Stimulated activated naive CD4-positive, alpha-beta T cell treated with Interleukin-2 at 50 U/mL for 16 hours (primary cell): ENCODE measurements around the gene RNF13.
"Not testable (repeated sequence)": the region's sequence is repeated elsewhere in the genome, so short reads cannot be mapped to it uniquely, and the experiment has no call there.

Experiments
- DNase-seq: peaks from one replicate; lab custom pipeline; 2025; lab: John Stamatoyannopoulos, UW

RNF13 gene

DNA sequence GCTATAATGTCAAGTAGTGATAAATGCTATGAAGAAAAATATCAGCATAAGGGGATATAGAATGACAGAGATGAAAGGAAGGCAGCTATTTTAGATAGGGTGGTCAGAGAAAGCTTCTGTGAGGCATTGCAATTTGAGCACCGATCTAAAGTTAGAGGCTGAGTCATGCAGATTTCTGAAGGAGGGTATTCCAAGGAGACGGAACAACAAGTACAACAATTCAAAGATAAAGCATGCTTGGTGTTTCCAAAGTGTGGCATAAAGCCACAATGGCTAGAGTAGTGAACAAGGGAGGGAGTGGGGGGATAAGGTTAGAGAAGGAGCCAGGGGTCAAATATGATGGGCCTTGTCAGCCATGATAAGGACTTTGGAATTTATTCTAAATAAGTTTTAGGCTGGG is 85.8 kb downstream of the RNF13 start:
- DNase-seq: no peak

DNA sequence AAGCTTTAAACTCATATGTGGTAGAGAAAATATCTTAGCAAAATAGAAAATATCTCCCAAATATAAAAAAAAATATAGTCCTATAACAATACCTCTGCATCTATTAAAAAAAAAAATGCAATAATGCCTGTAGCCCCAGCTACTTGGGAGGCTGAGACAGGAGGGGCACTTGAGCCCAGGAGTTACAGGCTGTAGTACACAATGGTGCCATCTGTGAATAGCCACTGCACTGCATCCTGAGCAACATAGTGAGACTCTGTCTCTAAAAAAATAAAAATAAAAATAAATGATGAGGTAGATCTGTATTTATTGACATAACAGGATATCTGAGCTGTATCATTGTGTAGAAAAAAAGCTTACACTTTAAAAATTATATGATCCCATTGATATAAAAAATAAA is 87.3 kb downstream of the RNF13 start:
- DNase-seq: no peak

DNA sequence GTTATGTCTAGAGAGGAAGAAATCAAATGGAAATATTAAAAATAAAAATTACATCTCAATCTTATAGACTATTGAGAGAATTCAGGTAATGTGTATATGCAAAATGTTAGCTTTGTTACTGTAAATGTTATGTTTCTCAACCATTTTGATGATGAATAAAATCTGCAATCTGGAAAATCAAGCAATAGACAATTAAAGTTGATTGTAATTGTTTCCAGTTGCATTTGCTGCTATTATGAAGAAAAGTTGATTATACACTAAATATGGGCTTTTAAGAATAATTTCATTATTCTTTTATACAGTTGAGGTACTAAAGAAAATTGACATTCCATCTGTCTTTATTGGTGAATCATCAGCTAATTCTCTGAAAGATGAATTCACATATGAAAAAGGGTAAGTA is 88.8 kb downstream of the RNF13 start:
- no peak for DNase-seq

DNA sequence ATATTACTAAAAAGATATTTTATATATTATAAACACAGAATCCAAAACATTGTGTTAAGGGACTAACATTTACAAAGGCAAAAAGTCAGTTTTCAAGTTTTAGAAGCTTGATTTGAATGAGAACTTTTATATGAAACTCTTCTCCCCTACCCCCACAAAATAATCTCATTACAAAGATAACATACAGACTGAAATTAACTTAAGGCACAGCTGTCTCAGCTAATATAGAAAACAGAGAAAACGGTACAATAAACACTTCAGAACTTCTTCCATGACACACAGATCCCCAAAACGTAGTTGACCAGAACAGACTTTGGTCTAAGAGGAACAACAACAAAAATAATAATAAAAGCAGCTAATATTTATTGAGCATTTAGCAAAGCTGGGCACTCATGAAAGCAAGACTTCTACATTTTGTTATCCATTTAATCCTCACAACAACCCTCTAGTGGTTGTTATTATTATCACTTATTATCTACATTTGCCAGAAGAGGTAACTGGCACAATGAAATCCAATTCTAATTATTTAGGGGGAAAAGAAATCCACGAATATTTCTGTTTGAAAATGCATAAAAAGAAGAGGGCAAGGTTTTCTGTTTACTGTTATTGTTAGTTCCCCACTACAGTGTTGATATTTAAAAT is 89.6 kb downstream of the RNF13 start:
- no peak for DNase-seq

DNA sequence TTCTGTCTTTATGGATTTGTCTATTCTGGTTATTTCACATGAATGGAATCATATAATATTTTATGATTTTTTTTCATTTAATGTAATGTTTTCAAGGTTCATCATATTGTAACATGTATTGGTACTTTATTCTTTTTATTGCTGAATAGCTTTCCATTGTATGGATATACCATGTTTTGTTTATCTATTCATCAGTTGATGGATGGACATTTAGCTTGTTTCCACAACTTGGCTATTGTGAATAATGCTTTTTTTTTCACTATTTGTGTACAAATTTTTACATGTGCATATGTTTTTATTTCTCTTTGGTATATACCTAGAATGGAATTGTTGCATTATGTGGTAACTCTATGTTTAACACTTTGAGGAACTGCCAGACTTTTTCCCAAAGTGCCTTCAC is 93.0 kb downstream of the RNF13 start:
- DNase-seq: no peak

DNA sequence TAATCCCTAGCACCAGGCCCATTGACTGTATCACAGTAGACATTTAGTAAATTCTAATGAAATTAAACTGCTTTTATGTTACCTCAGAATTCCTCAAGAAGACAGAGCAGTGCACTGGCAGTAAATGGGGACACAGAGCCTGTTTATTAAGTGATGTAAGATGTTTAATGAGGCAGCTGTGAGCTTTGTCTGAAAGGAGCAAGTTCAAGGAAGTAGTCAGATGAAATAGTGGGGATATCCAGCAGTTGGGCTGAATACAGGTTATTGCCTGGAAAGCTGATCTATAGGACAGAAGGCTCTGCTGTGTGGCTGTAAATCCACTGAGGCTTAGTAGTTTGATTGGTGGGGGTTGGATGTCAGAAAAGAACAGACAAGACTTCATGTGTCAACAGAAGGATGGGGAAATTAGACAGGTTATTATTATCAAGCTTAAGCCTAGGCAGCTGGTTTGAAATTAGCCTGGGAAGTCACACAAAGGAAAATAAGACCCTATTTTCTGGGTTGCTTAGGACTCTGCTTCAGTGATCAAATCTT is 95.5 kb downstream of the RNF13 start:
- no peak for DNase-seq

DNA sequence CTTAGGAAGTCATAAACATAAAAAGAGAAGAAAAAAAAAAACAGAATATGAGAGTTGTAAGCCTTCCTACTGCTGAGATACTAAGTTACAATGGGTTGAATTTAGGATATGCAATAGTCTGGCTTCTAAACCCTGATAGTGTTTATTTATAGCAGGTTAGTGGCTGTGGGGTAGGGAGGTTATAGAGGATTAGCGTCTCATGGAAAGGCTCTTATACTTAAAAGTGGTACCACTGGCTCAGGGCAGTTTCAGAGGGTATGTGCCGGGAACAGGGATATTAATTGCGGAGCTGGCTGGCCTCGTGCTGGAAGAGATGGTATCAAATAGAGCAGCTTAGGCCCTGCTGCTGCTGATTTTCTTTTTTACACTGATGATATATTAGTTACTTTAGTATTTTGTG is 96.9 kb downstream of the RNF13 start:
- no peak for DNase-seq

DNA sequence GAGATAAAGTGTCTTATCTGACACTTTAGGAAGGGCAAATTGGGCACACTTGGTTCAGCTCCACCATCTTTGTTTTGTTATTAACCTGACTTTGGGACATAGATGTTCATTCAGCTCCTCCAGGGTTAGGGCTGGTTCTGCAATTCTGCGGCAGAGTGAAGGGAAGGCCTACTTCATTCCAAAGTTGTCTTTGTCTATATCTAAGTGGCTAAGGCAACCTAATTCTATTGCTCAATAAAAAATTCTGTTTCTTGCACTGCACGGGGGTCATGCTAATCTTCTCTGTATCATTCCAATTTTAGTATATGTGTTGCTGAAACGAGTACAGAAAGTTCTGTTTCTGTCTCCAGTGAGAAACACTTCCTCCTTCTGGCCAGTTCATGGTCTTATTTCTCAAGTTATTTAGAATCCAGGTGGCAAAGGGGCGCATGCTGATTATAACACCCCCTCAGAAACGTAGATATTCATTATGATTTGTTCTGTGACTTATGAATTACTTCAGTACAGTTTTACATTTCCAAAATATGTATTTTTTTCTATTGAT is 104.2 kb downstream of the RNF13 start:
- no peak for DNase-seq

DNA sequence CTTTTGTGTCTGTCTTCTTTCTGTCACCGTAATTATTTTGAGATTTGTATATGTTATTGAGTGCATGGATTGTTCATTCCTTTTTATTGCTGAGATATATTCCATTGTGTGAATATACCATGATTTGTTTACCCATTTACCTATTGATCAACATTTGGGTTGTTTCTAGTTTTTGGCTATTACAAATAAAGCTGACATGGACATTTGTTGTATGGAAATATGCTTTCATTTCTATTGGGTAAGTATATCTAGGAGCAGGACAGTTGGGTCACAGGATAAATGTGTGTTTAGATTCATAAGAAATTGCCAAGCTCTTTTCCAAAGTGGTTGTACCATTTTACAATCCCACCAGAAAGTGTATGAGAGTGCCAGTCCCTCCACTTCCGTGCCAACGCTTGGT is 106.5 kb downstream of the RNF13 start:
- DNase-seq: no peak

DNA sequence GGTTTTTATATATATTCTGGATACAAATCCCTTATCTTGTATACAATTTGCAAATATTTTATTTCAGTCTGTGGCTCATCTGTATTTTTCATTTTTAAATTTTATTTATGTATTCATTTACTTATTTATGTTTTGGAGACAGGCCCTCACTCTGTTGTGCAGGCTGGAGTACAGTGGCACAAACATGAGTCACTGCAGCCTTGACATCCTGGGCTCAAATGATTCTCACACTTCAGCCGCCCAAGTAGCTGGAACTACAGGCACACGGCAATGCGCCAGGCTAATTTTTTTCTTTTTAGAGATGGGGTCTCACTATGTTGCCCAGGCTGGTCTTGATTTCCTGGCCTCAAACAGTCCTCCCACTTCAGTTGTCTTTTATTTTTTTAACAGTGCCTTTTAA is 107.1 kb downstream of the RNF13 start:
- DNase-seq: no peak

DNA sequence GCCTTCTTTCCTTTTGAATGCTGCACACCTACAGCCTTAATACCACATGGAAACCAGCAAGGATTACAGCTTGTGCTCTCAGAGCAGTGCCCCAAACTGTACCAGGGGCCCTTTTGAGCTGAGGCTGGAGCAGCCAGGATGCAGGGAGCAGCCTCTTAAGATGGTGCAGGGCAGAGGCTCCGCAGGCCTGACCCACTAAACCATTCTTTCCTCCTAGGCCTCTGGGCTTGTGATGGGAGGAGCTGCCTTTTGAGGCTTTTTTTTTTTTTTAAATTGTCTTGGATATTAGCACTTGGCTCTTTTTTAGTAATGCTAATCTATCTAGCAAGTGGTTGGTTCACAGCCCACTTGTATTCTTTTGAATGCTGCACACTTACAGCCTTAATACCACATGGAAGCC is 120.0 kb downstream of the RNF13 start:
- DNase-seq: no peak

DNA sequence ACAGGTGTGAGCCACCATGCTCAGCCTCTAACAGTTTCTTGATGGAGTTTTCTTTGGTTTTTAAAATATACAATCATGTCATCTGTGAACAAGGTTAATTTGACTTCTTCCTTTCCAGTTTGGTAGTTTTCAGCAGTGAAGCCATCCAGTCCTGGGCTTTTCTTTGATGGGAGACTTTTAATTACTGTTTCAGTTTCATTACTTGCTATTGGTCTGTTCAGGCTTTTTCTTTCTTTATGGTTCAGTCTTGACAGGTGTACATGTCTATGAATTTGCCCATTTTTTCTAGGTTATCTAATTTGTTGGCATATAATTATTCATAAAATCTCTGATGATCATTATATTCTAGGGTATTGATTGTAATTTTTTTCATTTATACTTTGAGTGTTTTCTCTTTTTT is 120.8 kb downstream of the RNF13 start:
- no peak for DNase-seq

DNA sequence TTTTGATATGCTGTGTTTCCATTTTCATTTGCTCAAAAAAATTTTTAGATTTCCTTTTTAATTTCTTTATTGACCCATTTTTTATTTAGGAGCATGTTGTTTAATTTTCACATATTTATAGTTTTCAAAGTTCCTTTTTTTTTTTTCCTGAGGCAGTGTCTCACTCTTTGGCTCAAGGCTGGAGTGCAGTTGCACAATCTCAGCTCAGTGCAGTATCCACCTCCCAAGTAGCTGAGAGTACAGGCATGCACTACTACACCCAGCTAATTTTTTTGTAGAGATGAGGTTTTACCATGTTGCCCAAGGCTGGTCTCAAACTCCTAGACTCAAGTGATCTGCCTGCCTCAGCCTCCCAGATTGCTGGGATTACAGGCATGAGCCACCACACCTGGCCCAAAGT is 121.5 kb downstream of the RNF13 start:
- DNase-seq: no peak

DNA sequence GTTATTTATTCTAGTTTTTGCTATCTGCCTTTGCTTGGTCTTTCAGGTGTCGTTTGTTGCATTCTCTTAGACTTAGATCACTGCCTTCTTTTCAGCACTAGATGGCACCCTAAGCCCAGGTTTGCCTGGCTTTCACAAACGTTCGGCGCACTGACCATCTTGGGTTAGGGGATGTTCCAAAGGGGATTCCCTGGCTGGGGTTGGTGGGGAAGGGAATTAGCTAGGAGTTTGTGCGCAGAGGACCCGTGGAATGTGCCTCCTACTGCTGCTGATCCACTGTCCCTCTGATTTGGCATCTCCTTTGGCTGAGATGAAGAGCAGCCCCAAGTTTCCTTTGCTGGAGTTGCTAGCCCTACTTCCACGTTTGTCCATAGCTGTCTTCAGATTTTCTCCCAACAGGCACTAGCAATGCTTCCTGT is 123.8 kb downstream of the RNF13 start:
- peak; percentile 12 for DNase-seq

DNA sequence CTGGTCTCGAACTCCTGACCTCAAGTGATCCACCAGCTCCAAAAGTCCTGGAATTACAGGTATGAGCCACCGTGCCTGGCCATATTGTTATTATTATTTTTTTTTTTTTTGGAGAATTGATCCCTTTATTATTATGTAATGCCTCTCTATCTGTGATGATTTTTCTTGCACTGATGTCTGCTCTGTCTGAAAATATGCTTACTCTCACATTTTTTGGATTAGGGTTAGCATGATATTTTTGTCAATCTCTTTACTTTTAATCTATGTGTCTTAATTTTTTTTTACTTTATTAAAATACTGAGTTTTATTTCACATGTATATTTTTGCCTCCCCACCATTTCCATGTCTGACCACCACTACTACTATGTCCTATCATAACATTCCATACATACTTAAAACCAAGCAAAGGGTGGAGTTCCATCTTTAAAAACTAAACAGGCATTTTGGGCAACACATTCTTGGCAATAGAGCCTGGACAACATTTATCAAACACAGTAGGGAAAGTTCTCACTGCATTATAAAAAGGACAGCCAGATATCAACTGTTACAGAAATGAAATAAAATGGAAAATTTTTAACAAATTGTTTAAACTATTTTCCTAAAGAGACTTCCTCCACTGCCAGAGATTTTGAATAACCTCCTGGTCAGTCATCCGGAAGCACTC is 125.5 kb downstream of the RNF13 start:
- DNase-seq: not testable (repeated sequence)

DNA sequence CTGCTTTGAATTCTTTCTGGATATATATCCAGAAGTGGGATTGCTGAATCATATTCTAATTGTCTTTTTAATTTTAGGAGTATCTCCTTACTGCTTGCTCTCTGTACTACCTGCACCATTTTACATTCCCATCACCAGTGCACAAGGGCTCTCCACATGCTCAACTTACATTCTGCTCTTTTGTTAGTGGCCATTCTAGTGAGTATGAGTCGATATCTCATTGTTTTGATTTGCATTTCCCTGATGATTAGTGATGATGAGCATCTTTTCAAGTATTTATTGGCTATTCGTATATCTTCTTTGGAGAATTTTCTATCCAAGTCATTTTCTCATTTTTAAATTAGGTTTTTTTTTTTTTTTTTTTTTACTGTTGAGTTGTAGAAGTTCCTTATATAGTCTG is 128.2 kb downstream of the RNF13 start:
- DNase-seq: no peak

DNA sequence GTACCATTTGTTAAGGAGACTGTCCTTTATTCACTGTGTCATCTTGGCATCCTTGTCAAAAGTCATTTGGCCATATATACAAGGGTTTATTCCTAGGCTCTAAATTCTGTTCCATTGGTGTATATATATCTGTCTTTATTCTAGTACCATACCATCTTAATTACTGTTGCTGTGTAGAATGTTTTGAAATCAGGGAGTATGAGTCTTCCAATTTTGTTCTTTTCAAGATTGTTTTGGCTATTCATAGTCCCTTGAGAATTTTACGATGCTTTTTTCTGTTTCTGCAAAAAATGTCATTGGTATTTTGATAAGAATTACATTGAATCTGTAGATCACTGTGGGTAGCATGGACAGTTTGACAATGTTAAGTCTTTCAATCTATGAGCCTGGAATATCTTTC is 128.9 kb downstream of the RNF13 start:
- DNase-seq: no peak

DNA sequence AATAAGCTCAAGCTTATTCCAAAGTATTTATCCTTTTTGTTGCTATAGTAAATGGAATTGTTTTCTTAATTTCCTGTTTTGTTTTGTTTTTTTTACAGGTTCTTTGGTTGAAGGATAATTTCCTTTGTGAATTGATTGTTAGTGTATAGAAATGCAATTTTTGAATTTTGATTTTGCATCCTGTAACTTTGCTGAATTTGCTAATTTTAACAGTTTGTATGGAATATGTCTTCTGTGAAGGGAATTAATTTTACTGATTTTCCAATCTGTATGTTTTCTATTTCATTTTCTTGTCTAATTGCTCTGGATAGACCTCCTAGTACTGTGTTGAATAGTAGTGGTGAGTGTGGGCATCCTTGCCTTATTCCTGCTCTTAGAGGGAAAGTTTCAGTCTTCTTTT is 129.4 kb downstream of the RNF13 start:
- no peak for DNase-seq

DNA sequence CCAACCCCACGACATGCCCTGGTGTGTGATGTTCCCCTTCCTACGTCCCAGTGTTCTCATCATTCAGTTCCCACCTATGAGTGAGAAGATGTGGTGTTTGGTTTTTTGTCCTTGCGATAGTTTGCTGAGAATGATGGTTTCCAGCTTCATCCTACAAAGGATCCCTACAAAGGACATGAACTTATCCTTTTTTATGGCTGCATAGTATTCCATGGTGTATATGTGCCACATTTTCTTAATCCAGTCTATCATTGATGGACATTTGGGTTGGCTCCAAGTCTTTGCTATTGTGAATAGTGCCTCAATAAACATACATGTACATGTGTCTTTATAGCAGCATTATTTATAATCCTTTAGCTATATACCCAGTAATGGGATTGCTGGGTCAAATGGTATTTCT is 131.0 kb downstream of the RNF13 start:
- not testable (repeated sequence) for DNase-seq

DNA sequence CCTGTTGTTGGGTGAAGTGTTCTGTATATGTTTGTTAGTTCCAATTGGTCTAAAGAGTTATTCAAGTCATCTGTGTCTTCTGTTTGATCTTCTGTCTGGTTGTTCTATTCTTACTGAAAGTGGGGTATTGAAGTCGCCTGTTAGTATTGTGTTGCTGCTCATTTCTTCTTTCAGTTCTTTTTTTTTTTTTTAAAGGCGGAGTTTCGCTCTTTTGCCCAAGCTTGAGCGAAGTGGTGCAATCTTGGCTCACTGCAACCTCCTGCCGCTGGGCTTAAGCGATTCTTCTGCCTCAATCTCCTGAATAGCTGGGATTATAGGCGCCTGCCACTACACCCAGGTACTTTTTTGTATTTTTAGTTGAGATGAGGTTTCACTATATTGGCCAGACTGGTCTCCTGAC is 134.2 kb downstream of the RNF13 start:
- no peak for DNase-seq

DNA sequence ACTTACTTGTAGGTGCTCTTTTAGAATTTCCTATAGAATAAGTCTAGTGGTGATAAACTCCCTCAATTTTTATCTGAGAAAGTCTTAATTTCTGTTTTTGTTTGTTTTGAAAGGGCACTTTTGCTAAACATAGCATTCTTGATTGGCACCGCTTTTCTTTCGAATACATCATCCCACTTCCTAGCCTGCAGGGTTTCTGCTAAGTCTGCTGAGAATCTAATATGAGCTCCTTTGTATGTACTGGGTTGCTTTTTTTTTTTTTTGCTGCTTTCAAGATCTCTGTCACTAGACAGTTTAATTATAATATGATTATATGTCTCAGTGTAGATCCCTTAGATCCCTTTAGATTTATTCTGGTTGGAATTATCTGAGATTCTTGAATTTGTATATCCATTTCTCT is 136.2 kb downstream of the RNF13 start:
- DNase-seq: no peak

DNA sequence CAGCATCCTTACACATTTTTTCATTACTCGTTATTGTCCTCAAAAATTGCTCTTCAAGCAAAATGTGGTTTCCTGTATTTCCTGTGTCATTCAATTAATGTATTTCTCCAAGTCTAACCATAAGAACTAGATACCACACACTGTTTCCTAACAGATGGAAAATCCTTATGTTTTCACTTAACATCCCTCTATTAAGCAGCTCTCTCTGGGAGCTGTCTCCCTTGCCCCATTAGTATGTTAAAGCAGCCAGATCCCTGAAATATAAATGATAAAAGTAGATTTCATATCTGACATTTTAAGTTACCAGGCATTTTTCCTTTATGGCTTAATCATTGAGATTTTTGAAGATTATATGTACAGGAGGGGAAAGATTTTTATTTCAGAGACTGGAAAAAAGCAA is 141.8 kb downstream of the RNF13 start:
- no peak for DNase-seq

DNA sequence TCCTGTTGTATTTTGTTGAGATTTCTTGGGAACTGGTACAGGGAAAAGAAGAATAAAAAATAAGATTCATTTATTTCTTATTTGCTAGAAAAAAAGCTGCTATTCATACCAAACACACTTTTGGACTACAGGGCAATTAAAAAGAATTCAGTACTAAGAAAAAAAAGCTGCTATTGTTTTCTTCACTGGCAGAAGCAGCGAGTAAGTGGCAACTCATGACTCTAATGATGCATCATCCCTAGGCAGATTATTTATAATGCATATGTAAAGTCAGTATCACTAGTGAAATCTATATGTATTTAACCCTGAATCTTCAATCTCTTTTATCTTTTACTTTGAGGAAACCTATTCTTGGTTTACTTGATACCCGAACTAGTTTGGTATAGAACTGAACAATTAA is 142.4 kb downstream of the RNF13 start:
- no peak for DNase-seq
